WTC11 (cell line): ENCODE results near the gene FBLN2.

ENCODE experiments used
- ZNF671 ChIP-seq: fragments of 250-450 bp; sonication (Bioruptor Pico); IDR thresholded peaks from 2 replicates; pipeline ENCODE4 v1.8.0; 2021; ENCODE audit warnings: mild to moderate bottlenecking
- TF ChIP-seq, protein P1 (sequence below): sonication (generic); formaldehyde crosslinking; IDR thresholded peaks from 2 replicates; pipeline ENCODE4 v1.8.1; 2022; ENCODE audit warnings: mild to moderate bottlenecking, missing genetic modification reagents, moderate library complexity, borderline replicate concordance
- TF ChIP-seq, protein P2 (sequence below): fragments of 200-600 bp; IDR thresholded peaks from 2 replicates; pipeline ENCODE4 v1.8.0; 2022; ENCODE audit warnings: antibody characterized with exemption
- TF ChIP-seq, protein P3 (sequence below): sonication (generic); formaldehyde crosslinking; conservative IDR thresholded peaks from 2 replicates; pipeline ENCODE4 v1.8.1; 2022; ENCODE audit warnings: mild to moderate bottlenecking, missing genetic modification reagents

DNA sequence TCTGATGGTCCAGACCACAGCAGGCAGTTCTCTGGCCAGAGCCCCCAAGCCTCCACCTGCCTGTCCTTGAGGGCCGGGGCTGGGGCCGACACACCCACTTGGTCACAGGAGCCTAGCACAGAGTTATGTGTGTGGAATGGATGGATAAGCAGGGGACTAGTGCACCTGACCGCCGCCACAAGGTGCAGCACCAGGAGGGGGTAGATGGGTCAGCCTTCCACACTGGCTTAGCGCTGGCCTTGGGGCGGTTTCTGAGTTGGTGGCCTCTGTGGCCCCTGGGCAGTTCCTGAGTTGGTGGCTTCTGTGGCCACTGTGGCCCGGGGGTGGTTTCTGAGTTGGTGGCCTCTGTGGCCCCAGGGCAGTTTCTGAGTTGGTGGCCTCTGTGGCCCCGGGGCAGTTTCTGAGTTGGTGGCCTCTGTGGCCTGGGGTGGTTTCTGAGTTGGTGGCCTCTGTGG, 75.8 kb downstream of the FBLN2 start:
- TF ChIP-seq, protein P1, sequence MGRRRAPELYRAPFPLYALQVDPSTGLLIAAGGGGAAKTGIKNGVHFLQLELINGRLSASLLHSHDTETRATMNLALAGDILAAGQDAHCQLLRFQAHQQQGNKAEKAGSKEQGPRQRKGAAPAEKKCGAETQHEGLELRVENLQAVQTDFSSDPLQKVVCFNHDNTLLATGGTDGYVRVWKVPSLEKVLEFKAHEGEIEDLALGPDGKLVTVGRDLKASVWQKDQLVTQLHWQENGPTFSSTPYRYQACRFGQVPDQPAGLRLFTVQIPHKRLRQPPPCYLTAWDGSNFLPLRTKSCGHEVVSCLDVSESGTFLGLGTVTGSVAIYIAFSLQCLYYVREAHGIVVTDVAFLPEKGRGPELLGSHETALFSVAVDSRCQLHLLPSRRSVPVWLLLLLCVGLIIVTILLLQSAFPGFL (CRISPR knock-in tag) = no peak
- TF ChIP-seq ZNF671 (CRISPR knock-in tag) = no peak
- TF ChIP-seq, protein P2, sequence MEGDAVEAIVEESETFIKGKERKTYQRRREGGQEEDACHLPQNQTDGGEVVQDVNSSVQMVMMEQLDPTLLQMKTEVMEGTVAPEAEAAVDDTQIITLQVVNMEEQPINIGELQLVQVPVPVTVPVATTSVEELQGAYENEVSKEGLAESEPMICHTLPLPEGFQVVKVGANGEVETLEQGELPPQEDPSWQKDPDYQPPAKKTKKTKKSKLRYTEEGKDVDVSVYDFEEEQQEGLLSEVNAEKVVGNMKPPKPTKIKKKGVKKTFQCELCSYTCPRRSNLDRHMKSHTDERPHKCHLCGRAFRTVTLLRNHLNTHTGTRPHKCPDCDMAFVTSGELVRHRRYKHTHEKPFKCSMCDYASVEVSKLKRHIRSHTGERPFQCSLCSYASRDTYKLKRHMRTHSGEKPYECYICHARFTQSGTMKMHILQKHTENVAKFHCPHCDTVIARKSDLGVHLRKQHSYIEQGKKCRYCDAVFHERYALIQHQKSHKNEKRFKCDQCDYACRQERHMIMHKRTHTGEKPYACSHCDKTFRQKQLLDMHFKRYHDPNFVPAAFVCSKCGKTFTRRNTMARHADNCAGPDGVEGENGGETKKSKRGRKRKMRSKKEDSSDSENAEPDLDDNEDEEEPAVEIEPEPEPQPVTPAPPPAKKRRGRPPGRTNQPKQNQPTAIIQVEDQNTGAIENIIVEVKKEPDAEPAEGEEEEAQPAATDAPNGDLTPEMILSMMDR = no peak
- TF ChIP-seq, protein P3, sequence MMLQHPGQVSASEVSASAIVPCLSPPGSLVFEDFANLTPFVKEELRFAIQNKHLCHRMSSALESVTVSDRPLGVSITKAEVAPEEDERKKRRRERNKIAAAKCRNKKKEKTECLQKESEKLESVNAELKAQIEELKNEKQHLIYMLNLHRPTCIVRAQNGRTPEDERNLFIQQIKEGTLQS = no peak
